Activated naive CD8-positive, alpha-beta T cell treated with anti-CD3 and anti-CD28 coated beads, Interleukin-2, amount 10 ng/mL, durations not matched to agents 7 days and 5 days (primary cell): ENCODE data around the gene NPVF. TPM values are rescaled to one million over a fixed set of nuclear protein-coding genes. Genes with fewer than 3 reads are reported as not detected.

Source experiments
- ATAC-seq: fragments of 150-1000 bp; cut with Tn5 transposase; one replicate; pipeline ENCODE4 v1.10.0; 2021; ENCODE audit warnings: low read depth, moderate library complexity
- POLR2A ChIA-PET: fragments of 350-600 bp; sonication (Branson Sonifier 250); formaldehyde crosslinking; loops from one replicate; lab custom pipeline; 2021; ENCODE audit warnings: antibody characterized with exemption; lab: Charles Lee
- DNase-seq: peaks from one replicate; pipeline ENCODE4 v3.0.0; 2021
- H3K27ac Mint-ChIP-seq: one replicate; pipeline ENCODE4 v1.8.0; 2022; ENCODE audit warnings: mild to moderate bottlenecking, mixed read lengths
- H3K27me3 Mint-ChIP-seq: one replicate; pipeline ENCODE4 v1.8.0; 2022; ENCODE audit warnings: mild to moderate bottlenecking, moderate library complexity, mixed read lengths
- H3K36me3 Mint-ChIP-seq: one replicate; pipeline ENCODE4 v1.8.0; 2021; ENCODE audit warnings: mild to moderate bottlenecking, mixed read lengths
- H3K4me1 Mint-ChIP-seq: one replicate; pipeline ENCODE4 v1.8.0; 2021; ENCODE audit warnings: mixed read lengths
- H3K4me3 Mint-ChIP-seq: one replicate; pipeline ENCODE4 v1.8.0; 2022; ENCODE audit warnings: mild to moderate bottlenecking, moderate library complexity, mixed read lengths
- H3K9me3 Mint-ChIP-seq: one replicate; pipeline ENCODE4 v1.8.0; 2021; ENCODE audit warnings: mixed read lengths
- total RNA-seq, 2 experiments: library from RNA; stranded (reverse); gene quantifications; one replicate each; pipeline ENCODE4 v1.2.3, GENCODE V29; 2021

The NPVF gene
- total RNA-seq, 2 experiments from 2014 or later = not detected

DNA sequence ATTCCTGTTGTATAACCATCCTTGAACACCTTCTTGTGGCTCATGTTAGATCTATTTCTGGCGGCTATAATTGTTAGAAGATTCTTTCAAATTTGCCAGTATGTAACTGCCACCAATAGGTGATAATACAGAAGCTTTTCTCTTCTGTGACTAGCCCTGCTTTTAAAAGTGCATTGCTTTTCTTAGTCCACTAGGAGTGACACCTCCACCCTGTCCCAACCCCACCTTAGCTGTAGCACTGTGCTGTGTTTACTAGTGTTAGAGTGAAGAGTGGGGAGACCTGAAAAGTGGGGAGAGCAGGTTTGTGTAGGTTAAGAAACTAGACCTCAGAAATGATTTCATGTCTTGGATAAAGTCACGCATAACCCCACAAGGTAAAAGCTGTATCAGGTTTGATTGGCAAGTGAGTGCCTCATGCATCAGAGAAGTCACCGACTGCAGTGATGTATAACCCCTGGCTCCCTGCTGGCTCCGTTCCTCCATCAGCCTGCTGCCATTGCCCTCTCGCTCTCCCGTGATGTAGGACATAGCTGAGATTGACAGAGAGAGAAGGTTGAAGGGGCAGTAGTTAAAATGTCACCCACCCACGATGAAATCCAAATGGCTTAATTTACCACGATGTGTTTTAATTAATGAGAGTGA, 12.5 kb downstream of the NPVF start:
- Mint-ChIP-seq H3K27me3 (peaks cover 11% of the 10 kb centered on the region), H3K4me3 (no peak overlapping the region), H3K27ac (no peak overlapping the region), H3K4me1 (peaks cover 2% of the 10 kb centered on the region), H3K9me3 (no peaks in the 10 kb centered on the region), H3K36me3 (no peaks in the 10 kb centered on the region)
- POLR2A ChIA-PET = no interaction called here
- ATAC-seq (no peak), DNase-seq (no peak)

DNA sequence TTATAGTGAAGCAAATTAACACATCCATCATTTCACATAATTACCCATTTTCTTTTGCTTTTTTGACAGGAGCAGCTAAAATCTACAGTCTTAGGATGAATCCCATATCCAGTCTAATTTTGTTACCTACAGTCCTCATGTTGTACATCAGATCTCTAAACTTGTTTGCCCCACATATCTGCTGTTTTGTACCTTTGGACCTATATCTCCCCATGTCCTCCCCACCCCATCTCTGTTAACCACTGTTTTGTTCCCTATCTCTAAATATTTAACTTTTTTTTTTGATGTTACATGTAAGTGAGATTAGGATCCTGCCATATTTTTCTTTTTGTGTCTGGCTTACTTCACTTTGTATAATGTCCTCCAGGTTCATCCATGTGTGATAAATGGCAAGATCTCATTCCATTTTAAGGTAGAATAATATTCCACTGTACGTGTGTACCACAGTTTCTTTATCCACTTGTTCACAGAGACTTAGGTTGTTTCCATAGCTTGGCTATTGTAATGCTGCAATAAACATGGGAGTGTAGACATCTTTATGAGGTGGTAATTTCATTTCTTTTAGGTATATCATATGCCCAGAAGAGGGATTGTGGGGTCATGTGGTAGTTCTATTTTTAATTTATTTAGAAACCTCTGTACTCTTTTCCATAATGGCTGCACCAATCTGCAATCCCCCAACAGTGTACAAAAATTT, 19.6 kb downstream of the NPVF start:
- Mint-ChIP-seq H3K4me1 (no peaks in the 10 kb centered on the region), H3K36me3 (no peaks in the 10 kb centered on the region), H3K27ac (no peak overlapping the region), H3K27me3 (peaks cover 29% of the 10 kb centered on the region), H3K9me3 (no peaks in the 10 kb centered on the region), H3K4me3 (no peak overlapping the region)
- ATAC-seq = no peak
- POLR2A ChIA-PET = no interaction called here
- DNase-seq = no peak

DNA sequence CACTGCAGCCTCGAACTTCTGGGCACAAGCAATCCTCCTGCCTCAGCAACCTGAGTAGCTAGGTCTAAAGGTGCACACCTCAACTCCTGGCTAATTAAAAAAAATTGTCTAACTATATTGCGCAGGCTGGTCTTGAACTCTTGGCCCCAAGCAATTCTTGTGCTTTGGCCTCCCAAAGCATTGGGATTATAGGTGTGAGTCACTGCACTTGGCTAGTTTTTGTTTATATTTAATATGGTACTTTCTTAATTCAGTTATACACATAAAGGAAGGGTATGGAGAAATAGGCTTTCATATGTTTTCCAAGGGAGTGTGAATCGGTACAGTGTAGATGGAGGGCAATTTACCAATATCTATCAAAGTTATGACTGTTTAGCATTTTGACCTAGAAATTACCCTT, 20.4 kb downstream of the NPVF start:
- POLR2A ChIA-PET = no interaction called here
- Mint-ChIP-seq H3K27ac (no peak overlapping the region), H3K27me3 (peaks cover 33% of the 10 kb centered on the region), H3K9me3 (no peaks in the 10 kb centered on the region), H3K36me3 (no peaks in the 10 kb centered on the region), H3K4me3 (no peak overlapping the region), H3K4me1 (no peaks in the 10 kb centered on the region)
- no peak for DNase-seq
- no peak for ATAC-seq

DNA sequence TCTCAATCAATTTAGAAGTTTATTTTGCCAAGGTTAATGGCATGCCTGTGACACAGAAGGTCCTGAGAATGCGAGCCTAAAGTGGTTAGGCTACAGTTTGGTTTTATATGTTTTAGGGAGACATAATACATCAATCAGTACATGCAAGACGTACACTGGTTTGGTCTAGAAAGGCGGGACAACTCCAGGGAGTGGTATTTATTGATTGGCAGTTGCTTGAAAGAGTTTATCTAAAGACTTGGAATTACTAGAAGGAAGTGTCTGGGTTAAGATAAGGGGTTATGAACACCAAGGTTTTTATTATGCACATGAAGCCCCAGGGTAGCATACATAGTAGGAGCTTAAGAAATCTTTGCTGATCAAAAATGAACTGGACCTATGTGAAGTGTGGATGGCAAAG, 21.5 kb downstream of the NPVF start:
- POLR2A ChIA-PET = no interaction called here
- ATAC-seq = no peak
- Mint-ChIP-seq H3K36me3 (no peaks in the 10 kb centered on the region), H3K4me1 (no peaks in the 10 kb centered on the region), H3K27ac (no peak overlapping the region), H3K27me3 (peaks cover 32% of the 10 kb centered on the region), H3K9me3 (no peaks in the 10 kb centered on the region), H3K4me3 (no peak overlapping the region)
- DNase-seq = no peak

DNA sequence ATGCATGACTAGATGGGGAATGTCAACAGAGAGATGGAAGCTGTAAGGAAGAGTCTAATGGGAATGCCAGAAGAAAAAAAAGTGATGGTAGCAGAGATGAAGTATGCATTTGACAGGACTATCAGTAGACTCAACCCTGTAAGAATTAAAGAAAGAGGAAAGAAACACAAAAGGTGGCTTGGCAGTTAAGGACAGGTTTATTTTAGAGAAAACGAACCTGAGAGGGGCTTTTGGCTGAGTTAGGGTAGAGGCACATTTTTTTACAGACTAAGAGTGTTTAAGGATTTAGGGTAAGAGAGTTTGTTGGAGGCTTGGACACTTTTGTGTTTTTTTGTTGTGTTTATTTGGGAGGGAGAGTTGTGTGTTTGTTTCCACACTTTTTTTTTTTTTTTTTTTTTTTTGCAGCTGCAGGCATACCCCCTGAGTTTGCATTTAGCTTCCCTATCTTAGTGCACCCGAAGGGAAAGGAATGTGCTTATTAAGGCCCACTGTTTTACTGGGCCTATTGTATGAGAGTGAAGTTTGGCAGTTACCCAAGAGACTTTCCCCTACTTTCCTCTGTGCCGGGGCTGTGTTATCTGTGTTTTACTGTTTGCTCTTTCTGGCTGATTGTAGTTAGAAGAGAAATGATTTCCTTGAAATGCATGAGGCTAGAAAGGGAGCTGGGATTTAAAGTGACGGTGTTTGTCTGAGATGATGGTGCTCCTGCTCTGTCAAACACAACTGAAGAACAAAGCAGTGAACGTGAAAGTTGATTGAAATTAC, 32.0 kb downstream of the NPVF start:
- H3K36me3 Mint-ChIP-seq = no peaks in the 10 kb centered on the region
- no peaks in the 10 kb centered on the region for H3K4me1 Mint-ChIP-seq
- no peak for DNase-seq
- no peaks in the 10 kb centered on the region for H3K9me3 Mint-ChIP-seq
- peaks cover 21% of the 10 kb centered on the region for H3K27me3 Mint-ChIP-seq
- ATAC-seq = no peak
- H3K4me3 Mint-ChIP-seq = no peak overlapping the region
- POLR2A ChIA-PET = no interaction called here
- H3K27ac Mint-ChIP-seq = no peak overlapping the region

DNA sequence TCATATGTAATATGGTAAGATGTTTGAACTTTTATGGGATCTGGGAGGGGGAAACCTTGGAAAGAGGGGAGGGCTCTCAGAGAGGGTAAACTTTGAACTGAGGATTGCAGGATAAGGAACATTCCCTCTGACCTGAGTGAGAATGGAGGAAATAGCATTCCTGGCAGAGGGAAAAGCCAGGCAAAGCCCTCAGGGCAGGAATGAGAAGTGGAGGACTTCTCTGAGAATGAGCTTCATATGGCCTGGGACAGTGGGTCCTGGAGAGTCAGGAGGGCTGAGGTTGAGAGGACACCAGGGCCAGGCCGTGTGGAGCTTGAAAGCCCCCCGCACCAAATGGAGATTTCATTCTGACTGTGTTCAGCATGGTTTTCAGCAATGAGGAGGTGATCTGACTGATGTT, 34.2 kb downstream of the NPVF start:
- no peak overlapping the region for H3K27ac Mint-ChIP-seq
- H3K27me3 Mint-ChIP-seq = peaks cover 21% of the 10 kb centered on the region
- DNase-seq (no peak), ATAC-seq (no peak)
- H3K4me1 Mint-ChIP-seq = no peaks in the 10 kb centered on the region
- H3K36me3 Mint-ChIP-seq = no peaks in the 10 kb centered on the region
- POLR2A ChIA-PET = no interaction called here
- no peak overlapping the region for H3K4me3 Mint-ChIP-seq
- H3K9me3 Mint-ChIP-seq = no peaks in the 10 kb centered on the region

DNA sequence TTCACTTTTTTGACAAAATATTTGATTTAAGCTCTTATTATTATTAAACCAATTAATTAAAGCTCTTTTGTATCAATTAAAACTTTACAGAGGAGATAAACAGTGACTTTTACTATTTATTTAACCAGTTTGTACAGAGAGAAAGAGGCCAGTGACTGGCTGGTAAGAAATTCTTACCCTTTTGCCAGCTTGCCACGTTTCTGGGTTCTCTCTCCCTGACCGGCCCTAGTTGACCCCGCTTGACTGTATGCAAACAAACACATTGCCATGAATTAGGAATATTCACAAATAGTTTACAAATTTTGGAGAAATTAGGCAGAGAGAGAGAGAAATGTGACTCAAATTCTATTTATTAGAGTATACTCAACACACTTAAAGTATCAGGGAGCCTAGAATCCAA, 36.2 kb downstream of the NPVF start:
- peaks cover 18% of the 10 kb centered on the region for H3K27me3 Mint-ChIP-seq
- H3K9me3 Mint-ChIP-seq = no peaks in the 10 kb centered on the region
- no peak overlapping the region for H3K4me3 Mint-ChIP-seq
- no peaks in the 10 kb centered on the region for H3K36me3 Mint-ChIP-seq
- H3K27ac Mint-ChIP-seq = no peak overlapping the region
- ATAC-seq (no peak), DNase-seq (no peak)
- POLR2A ChIA-PET = no interaction called here
- no peaks in the 10 kb centered on the region for H3K4me1 Mint-ChIP-seq

DNA sequence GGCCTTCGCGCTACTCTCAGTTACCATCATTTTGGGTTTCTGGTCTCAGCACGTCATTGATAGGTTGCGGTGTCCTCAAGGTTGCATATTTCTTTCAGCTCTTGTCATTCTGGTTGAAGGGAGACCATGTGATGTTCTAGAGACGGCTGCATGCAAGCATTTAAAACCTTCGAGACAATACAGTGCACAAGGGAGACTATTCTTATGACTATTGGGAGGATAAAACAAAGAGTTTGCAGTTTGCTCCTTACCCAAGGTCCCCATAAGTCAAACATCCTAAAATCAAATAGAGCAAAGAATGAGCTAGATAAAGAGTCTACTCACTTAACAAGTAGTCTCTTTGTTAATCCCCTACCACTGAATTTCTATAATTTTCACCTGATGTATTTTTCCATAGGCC, 39.1 kb downstream of the NPVF start:
- H3K27me3 Mint-ChIP-seq = peaks cover 19% of the 10 kb centered on the region
- H3K9me3 Mint-ChIP-seq = no peaks in the 10 kb centered on the region
- ATAC-seq = no peak
- H3K4me3 Mint-ChIP-seq = no peak overlapping the region
- H3K36me3 Mint-ChIP-seq = no peaks in the 10 kb centered on the region
- H3K27ac Mint-ChIP-seq = no peak overlapping the region
- POLR2A ChIA-PET = no interaction called here
- no peaks in the 10 kb centered on the region for H3K4me1 Mint-ChIP-seq
- no peak for DNase-seq

DNA sequence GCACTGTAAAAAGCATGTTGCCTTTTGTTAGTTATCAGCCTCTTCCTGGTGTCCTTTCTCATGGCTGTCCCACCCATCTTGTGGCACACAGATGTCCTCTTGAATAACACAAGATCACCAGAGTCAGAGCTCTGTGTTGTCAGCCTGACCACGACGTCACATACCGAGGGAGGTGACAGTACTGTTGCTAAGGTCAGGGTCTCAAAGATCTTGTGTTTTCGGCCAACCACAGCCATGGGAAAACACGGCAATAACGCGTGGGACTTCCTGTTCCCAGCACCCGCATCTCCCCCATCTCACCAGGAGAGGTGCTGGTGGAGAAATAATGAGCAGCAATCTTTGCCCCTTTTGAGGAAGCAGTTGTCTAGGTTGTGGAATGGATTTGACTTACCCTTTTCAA, 40.4 kb downstream of the NPVF start:
- DNase-seq = no peak
- Mint-ChIP-seq H3K9me3 (no peaks in the 10 kb centered on the region), H3K27ac (no peak overlapping the region), H3K36me3 (no peaks in the 10 kb centered on the region), H3K4me3 (no peak overlapping the region), H3K27me3 (peaks cover 19% of the 10 kb centered on the region), H3K4me1 (no peaks in the 10 kb centered on the region)
- POLR2A ChIA-PET = no interaction called here
- no peak for ATAC-seq

DNA sequence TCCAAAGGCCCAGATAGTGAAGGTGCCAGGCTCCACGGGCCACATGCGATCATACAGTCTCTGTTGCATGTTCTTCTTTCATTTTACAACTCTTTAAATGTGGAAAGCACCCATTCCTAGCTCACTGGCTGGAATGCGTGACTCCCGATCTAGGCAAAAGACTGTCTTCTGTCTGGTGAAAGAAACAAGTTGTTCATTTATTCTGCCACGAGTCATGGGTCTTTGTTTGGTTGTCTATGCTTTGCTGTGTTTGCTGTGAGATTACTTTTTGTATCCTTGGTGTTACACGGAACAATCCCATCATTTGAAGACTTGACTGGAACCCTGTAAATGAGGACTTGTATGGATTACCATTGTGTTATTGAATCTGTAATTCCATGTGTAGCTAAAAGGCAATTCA, 41.9 kb downstream of the NPVF start:
- Mint-ChIP-seq H3K4me1 (no peaks in the 10 kb centered on the region), H3K27me3 (peaks cover 7% of the 10 kb centered on the region), H3K27ac (no peak overlapping the region), H3K36me3 (no peaks in the 10 kb centered on the region), H3K4me3 (no peak overlapping the region), H3K9me3 (no peaks in the 10 kb centered on the region)
- ATAC-seq (no peak), DNase-seq (no peak)
- POLR2A ChIA-PET = no interaction called here

DNA sequence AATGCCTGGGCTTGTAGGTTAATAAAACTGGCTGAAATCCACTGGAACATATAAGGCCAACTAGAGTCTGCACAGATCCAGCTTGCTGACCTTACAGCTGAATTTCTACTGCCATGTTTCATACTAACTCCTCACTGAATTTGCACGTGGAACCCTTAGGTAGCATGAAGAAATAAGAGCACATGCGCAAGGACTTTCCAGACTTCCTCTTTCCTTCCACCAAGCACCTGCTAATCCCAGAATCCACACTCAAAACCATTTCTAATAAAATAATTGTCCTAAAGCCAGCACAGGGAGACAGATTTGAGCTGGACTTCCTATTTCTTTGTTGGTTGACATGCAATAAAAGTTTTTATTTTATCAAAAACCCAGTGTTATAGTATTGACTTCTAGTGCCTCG, 46.8 kb downstream of the NPVF start:
- H3K27me3 Mint-ChIP-seq = peaks cover 7% of the 10 kb centered on the region
- H3K27ac Mint-ChIP-seq = no peak overlapping the region
- no peaks in the 10 kb centered on the region for H3K9me3 Mint-ChIP-seq
- no peak for ATAC-seq
- H3K4me1 Mint-ChIP-seq = peaks cover 14% of the 10 kb centered on the region
- POLR2A ChIA-PET = no interaction called here
- no peak for DNase-seq
- H3K4me3 Mint-ChIP-seq = no peak overlapping the region
- H3K36me3 Mint-ChIP-seq = peaks cover 6% of the 10 kb centered on the region

DNA sequence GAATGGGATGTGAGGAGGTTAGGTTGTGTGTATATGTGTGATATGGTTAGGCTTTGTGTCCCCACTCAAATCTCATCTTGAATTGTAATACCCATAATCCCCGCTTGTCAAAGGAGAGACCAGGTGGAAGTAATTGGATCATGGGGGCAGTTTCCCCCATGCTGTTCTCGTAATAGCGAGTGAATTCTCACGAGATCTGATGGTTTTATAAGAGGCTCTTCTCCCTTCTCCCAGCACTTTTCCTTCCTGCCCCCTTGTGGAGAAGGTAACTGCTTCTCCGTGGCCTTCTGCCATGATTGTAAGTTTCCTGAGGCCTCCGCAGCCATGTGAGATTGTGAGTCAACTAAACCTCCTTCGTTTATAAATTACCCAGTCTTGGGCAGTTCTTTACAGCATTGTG, 47.3 kb downstream of the NPVF start:
- Mint-ChIP-seq H3K4me3 (peak overlapping the region; percentile 84), H3K9me3 (no peaks in the 10 kb centered on the region), H3K36me3 (peaks cover 6% of the 10 kb centered on the region), H3K4me1 (peaks cover 14% of the 10 kb centered on the region), H3K27ac (peak overlapping the region; percentile 92), H3K27me3 (peaks cover 7% of the 10 kb centered on the region)
- DNase-seq = no peak
- POLR2A ChIA-PET = interaction anchor here (0.7 to 2.3 kb wide), 2 partner anchors 50 to 56 kb away, joined by 3 to 10 read pairs; partner anchors contain the start of gene CYCS
- ATAC-seq = no peak

DNA sequence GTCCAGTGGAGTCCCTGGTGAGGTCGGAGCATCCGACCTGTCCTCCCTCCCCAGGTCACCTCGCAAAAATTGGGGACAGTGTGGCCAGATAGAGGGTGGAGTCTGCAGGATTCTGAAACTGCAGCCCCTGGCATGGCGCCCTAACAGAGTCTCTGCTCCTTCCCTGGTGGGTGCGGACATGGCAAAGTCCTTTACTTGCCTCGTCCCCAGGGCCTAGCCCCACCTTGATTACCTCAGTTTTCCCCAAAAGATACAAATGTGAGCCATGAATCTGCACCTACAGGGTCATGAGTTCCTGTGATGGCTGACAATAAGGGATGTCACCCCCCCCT, 47.7 kb downstream of the NPVF start:
- ATAC-seq (peak; percentile 52), DNase-seq (no peak)
- Mint-ChIP-seq H3K36me3 (peaks cover 6% of the 10 kb centered on the region), H3K9me3 (no peaks in the 10 kb centered on the region), H3K27ac (peak overlapping the region; percentile 92), H3K27me3 (peaks cover 7% of the 10 kb centered on the region), H3K4me3 (peak overlapping the region; percentile 84), H3K4me1 (peaks cover 14% of the 10 kb centered on the region)
- POLR2A ChIA-PET = interaction anchor here (0.7 to 2.3 kb wide), 2 partner anchors 50 to 56 kb away, joined by 3 to 10 read pairs; partner anchors contain the start of gene CYCS
